H1 (cell line): Measurements from ENCODE around the gene HSPA4.
"Not testable (repeated sequence)": the region's sequence is repeated elsewhere in the genome, so short reads cannot be mapped to it uniquely, and the experiment has no call there.

Source experiments
- CHD2 ChIP-seq: IDR thresholded peaks from 2 replicates; pipeline ENCODE4 v1.6.1; 2012; ENCODE audit warnings: low read length, improper control_type of control experiment
- EP300 ChIP-seq, 2 experiments: IDR thresholded peaks; 1 replicate in 1 of 2; 2 replicates in 1 of 2; pipeline ENCODE4 v1.6.1; 2011 to 2012; ENCODE audit warnings: low read depth in 2 of 2, low read length in 2 of 2, mild to moderate bottlenecking in 2 of 2, borderline replicate concordance in 1 of 2, inconsistent platforms in 1 of 2, moderate library complexity in 1 of 2
- HDAC6 ChIP-seq: IDR thresholded peaks from one replicate; pipeline ENCODE4 v1.7.1; 2012; ENCODE audit warnings: low read depth, mild to moderate bottlenecking, inconsistent platforms, low read length, moderate library complexity
- KDM1A ChIP-seq: fragments of 200-600, 300-600 bp; sonication (generic); IDR thresholded peaks from 2 replicates; pipeline ENCODE4 v1.7.1; 2016; ENCODE audit warnings: mild to moderate bottlenecking, low read length, borderline replicate concordance
- POLR2A ChIP-seq, 2 experiments: IDR thresholded peaks; 1 replicate in 1 of 2; 2 replicates in 1 of 2; pipeline ENCODE4 v1.6.1; 2011; ENCODE audit warnings: low read depth in 2 of 2, low read length in 2 of 2, mild to moderate bottlenecking in 2 of 2; ENCODE audit errors: control extremely low read depth in 1 of 2
- RAD21 ChIP-seq, 2 experiments: IDR thresholded peaks in 1 of 2; conservative IDR thresholded peaks in 1 of 2; 2 replicates each; pipeline ENCODE4 v1.6.1; 2011; ENCODE audit warnings: low read depth in 2 of 2, low read length in 2 of 2, improper control_type of control experiment in 1 of 2, inconsistent platforms in 1 of 2, mild to moderate bottlenecking in 1 of 2, moderate library complexity in 1 of 2
- RFX5 ChIP-seq: IDR thresholded peaks from 2 replicates; pipeline ENCODE4 v1.6.1; 2011; ENCODE audit warnings: low read depth, low read length, improper control_type of control experiment, borderline replicate concordance
- TAF1 ChIP-seq: IDR thresholded peaks from 2 replicates; pipeline ENCODE4 v1.6.1; 2011; ENCODE audit warnings: mild to moderate bottlenecking, low read depth, low read length
- YY1 ChIP-seq: IDR thresholded peaks from 2 replicates; pipeline ENCODE4 v1.6.1; 2011; ENCODE audit warnings: low read depth, mild to moderate bottlenecking, low read length
- ZNF274 ChIP-seq: IDR thresholded peaks from 2 replicates; pipeline ENCODE4 v1.7.0; 2012; ENCODE audit warnings: low read length, borderline replicate concordance; ENCODE audit errors: extremely low read depth
- TF ChIP-seq, protein P1 (sequence below), 3 experiments: IDR thresholded peaks; 1 replicate in 2 of 3; 2 replicates in 1 of 3; pipeline versions ENCODE4 v1.5.1 to v1.6.1; 2011; ENCODE audit warnings: low read length in 3 of 3, mild to moderate bottlenecking in 3 of 3, inconsistent platforms in 2 of 3, low read depth in 1 of 3, moderate library complexity in 1 of 3; ENCODE audit not compliant: insufficient read depth in 1 of 3; ENCODE audit errors: control extremely low read depth in 1 of 3

DNA sequence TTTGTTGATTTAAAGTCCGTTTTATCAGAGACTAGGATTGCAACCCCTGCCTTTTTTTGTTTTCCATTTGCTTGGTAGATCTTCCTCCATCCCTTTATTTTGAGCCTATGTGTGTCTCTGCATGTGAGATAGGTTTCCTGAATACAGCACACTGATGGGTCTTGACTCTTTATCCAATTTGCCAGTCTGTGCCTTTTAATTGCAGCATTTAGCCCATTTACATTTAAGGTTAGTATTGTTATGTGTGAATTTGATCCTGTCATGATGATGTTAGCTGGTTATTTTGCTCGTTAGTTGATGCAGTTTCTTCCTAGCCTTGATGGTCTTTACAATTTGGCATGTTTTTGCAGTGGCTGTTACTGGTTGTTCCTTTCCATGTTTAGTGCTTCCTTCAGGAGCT is 85.1 kb downstream of the HSPA4 start:
- not testable (repeated sequence) for TF ChIP-seq YY1; TAF1; ZNF274; CHD2; RAD21 (IDR thresholded peaks at IDR 0.05 in 1 of 2, conservative IDR thresholded peaks at IDR 0.05 in 1 of 2; ENCODE audit: low read depth in 2 of 2, low read length in 2 of 2); KDM1A; RFX5; POLR2A (IDR thresholded peaks at IDR 0.05; ENCODE audit: control extremely low read depth in 1 of 2, low read depth in 2 of 2, low read length in 2 of 2); EP300 (IDR thresholded peaks at IDR 0.05; ENCODE audit: borderline replicate concordance in 1 of 2, low read depth in 2 of 2, low read length in 2 of 2); HDAC6
- TF ChIP-seq, protein P1, sequence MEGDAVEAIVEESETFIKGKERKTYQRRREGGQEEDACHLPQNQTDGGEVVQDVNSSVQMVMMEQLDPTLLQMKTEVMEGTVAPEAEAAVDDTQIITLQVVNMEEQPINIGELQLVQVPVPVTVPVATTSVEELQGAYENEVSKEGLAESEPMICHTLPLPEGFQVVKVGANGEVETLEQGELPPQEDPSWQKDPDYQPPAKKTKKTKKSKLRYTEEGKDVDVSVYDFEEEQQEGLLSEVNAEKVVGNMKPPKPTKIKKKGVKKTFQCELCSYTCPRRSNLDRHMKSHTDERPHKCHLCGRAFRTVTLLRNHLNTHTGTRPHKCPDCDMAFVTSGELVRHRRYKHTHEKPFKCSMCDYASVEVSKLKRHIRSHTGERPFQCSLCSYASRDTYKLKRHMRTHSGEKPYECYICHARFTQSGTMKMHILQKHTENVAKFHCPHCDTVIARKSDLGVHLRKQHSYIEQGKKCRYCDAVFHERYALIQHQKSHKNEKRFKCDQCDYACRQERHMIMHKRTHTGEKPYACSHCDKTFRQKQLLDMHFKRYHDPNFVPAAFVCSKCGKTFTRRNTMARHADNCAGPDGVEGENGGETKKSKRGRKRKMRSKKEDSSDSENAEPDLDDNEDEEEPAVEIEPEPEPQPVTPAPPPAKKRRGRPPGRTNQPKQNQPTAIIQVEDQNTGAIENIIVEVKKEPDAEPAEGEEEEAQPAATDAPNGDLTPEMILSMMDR (IDR thresholded peaks at IDR 0.05; ENCODE audit: control extremely low read depth in 1 of 3, insufficient read depth in 1 of 3, low read depth in 1 of 3, low read length in 3 of 3) = not testable (repeated sequence)
